HepG2 (cell line): Measurements from ENCODE around the gene SNRPB2. TPM values are rescaled to one million over a fixed set of nuclear protein-coding genes. Genes with fewer than 3 reads are reported as not detected.
A peak's percentile ranks its signal among the peaks of the same experiment; 100 is the strongest.

Experiments used
- ATF1 ChIP-seq: IDR thresholded peaks from 2 replicates; pipeline ENCODE4 v1.6.1; 2016; ENCODE audit warnings: mild to moderate bottlenecking, control low read depth
- CREM ChIP-seq, 2 experiments: sonication (generic) in 1 of 2; formaldehyde crosslinking in 1 of 2; IDR thresholded peaks; 2 replicates each; pipeline versions ENCODE4 v1.4.0 to v1.6.1; 2016 to 2020; ENCODE audit warnings: antibody characterized with exemption in 1 of 2, mild to moderate bottlenecking in 1 of 2, missing genetic modification reagents in 1 of 2
- CSRNP1 ChIP-seq: sonication (generic); formaldehyde crosslinking; IDR thresholded peaks from 2 replicates; pipeline ENCODE4 v1.8.1; 2023; ENCODE audit warnings: mild to moderate bottlenecking, missing genetic modification reagents
- GLI4 ChIP-seq: sonication (generic); formaldehyde crosslinking; IDR thresholded peaks from 2 replicates; pipeline ENCODE4 v1.5.1; 2020; ENCODE audit warnings: missing genetic modification reagents, mild to moderate bottlenecking, moderate library complexity, borderline replicate concordance
- GPN1 ChIP-seq: sonication (generic); formaldehyde crosslinking; IDR thresholded peaks from 2 replicates; pipeline ENCODE4 v1.5.1; 2020; ENCODE audit warnings: missing genetic modification reagents, borderline replicate concordance
- KAT7 ChIP-seq: IDR thresholded peaks from 2 replicates; pipeline ENCODE4 v1.6.1; 2018; ENCODE audit warnings: borderline replicate concordance, missing compliant biosample characterization
- KLF16 ChIP-seq, 2 experiments: sonication (generic) in 1 of 2; formaldehyde crosslinking in 1 of 2; IDR thresholded peaks; 2 replicates each; pipeline versions ENCODE4 v1.6.1 to v1.8.0; 2016 to 2023; ENCODE audit warnings: missing genetic modification reagents in 2 of 2, missing compliant biosample characterization in 1 of 2
- MTF2 ChIP-seq: sonication (generic); formaldehyde crosslinking; IDR thresholded peaks from 2 replicates; pipeline ENCODE4 v1.5.0; 2020; ENCODE audit warnings: missing genetic modification reagents, borderline replicate concordance
- REL ChIP-seq: sonication (generic); formaldehyde crosslinking; conservative IDR thresholded peaks from 2 replicates; pipeline ENCODE4 v1.8.0; 2022; ENCODE audit warnings: mild to moderate bottlenecking, missing genetic modification reagents, moderate library complexity
- ZBTB14 ChIP-seq: sonication (generic); formaldehyde crosslinking; IDR thresholded peaks from 2 replicates; pipeline ENCODE4 v1.4.0; 2020; ENCODE audit warnings: missing genetic modification reagents
- ZFYVE20 ChIP-seq: sonication (generic); formaldehyde crosslinking; IDR thresholded peaks from 2 replicates; pipeline ENCODE4 v1.8.0; 2023; ENCODE audit warnings: low read depth, mild to moderate bottlenecking, moderate library complexity, missing genetic modification reagents, borderline replicate concordance
- ZNF496 ChIP-seq: sonication (generic); formaldehyde crosslinking; IDR thresholded peaks from 2 replicates; pipeline ENCODE4 v1.8.1; 2023; ENCODE audit warnings: mild to moderate bottlenecking, moderate library complexity, missing genetic modification reagents; ENCODE audit not compliant: insufficient replicate concordance
- ZNF569 ChIP-seq: sonication (generic); formaldehyde crosslinking; IDR thresholded peaks from 2 replicates; pipeline ENCODE4 v1.5.0; 2020; ENCODE audit warnings: mild to moderate bottlenecking, missing genetic modification reagents, moderate library complexity, borderline replicate concordance
- ZNF709 ChIP-seq: sonication (generic); formaldehyde crosslinking; IDR thresholded peaks from 2 replicates; pipeline ENCODE4 v1.5.0; 2020; ENCODE audit warnings: mild to moderate bottlenecking, missing genetic modification reagents
- ZNF766 ChIP-seq: sonication (generic); formaldehyde crosslinking; IDR thresholded peaks from 2 replicates; pipeline ENCODE4 v1.5.0; 2020; ENCODE audit warnings: missing genetic modification reagents, borderline replicate concordance
- polyA plus RNA-seq, 8 experiments: library from polyadenylated mRNA; depleted of rRNA in 3 of 8; stranded (reverse) in 7 of 8; unstranded in 1 of 8; fragments of >200 nt; fragmentation: Illumina TruSeq in 4 of 8; extraction: Trizol in 4 of 8; gene quantifications; 2 replicates each; pipeline versions ENCODE4 v1.2.1 to v1.2.3, GENCODE V29; 2011 to 2016; ENCODE audit warnings: low read depth in 4 of 8, missing spikeins in 1 of 8, mixed read lengths in 1 of 8; ENCODE audit not compliant: insufficient read depth in 1 of 8
- total RNA-seq, 5 experiments: library from RNA; depleted of rRNA; stranded (reverse); fragments of >200 nt; fragmentation: Illumina TruSeq; extraction: Trizol; gene quantifications; 2 replicates each; pipeline ENCODE4 v1.2.3, GENCODE V29; 2016; ENCODE audit warnings: low read depth in 1 of 5
- TF ChIP-seq, protein P1 (sequence below): sonication (generic); formaldehyde crosslinking; IDR thresholded peaks from 2 replicates; pipeline ENCODE4 v1.4.0; 2020; ENCODE audit warnings: missing genetic modification reagents, borderline replicate concordance
- TF ChIP-seq, protein P2 (sequence below): sonication (generic); formaldehyde crosslinking; IDR thresholded peaks from 2 replicates; pipeline ENCODE4 v1.9.0; 2021; ENCODE audit warnings: missing genetic modification reagents, borderline replicate concordance
- TF ChIP-seq, protein P3 (sequence below): sonication (generic); formaldehyde crosslinking; IDR thresholded peaks from 2 replicates; pipeline ENCODE4 v1.8.1; 2023; ENCODE audit warnings: missing genetic modification reagents, mild to moderate bottlenecking, borderline replicate concordance

Gene SNRPB2
- total and polyA plus RNA-seq, 2 of the 13 experiments (the other 11 are each of a cell fraction or from before 2014, with no cell fraction given) = 107 to 204 TPM

DNA sequence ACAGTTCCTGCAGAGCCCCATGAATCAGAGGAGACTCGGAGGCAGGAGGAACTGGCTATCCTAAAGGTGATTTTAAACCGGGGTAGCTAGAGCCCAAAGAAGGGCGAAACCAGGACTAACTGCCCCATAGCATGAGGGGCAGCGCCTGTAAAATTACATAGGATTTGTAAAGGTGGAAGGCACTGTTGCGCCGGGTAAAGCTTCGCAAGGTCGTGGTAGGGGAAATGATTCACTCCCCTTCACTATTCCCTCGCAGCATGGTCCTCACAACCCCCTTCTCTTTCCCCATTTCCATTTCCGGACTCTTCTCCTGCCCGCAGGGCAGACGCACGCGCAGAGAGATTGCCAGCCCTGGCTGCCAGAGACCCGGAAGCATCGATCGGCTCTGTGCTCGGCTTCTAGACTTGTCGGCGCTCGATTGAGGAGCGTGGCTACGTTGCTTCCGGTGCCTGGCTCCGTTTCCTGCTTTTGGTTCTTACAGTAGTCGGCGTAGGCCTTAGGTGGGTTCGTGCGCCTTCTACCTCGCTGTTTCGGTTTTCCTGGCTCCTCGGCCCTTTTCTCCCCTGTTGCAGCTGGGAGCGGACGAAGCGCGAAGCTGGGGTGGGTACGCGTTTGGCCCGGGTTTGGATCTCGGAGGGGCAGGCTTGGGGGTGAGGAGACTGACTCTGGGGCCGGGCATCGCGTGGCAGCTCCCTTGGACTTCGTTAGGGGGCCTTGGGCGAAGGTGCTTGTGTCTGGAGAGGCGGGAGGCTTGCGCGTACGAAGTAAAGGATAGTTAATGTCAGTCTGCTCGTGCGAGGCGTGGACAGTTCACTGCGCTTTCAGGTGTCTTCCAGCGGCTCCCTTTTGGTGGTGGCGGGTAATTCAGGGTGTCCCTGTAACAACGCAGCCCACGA lies at the start of gene SNRPB2 (continued):
- TF ChIP-seq CSRNP1 (CRISPR knock-in tag) = peak; percentile 68
- peak; percentile 97 for TF ChIP-seq KAT7 (CRISPR knock-in tag)
- TF ChIP-seq ZNF766 (CRISPR knock-in tag) = peak; percentile 91
- TF ChIP-seq ATF1 (CRISPR knock-in tag) = peak; percentile 99
- TF ChIP-seq MTF2 (CRISPR knock-in tag) = peak; percentile 94
- TF ChIP-seq, protein P1, sequence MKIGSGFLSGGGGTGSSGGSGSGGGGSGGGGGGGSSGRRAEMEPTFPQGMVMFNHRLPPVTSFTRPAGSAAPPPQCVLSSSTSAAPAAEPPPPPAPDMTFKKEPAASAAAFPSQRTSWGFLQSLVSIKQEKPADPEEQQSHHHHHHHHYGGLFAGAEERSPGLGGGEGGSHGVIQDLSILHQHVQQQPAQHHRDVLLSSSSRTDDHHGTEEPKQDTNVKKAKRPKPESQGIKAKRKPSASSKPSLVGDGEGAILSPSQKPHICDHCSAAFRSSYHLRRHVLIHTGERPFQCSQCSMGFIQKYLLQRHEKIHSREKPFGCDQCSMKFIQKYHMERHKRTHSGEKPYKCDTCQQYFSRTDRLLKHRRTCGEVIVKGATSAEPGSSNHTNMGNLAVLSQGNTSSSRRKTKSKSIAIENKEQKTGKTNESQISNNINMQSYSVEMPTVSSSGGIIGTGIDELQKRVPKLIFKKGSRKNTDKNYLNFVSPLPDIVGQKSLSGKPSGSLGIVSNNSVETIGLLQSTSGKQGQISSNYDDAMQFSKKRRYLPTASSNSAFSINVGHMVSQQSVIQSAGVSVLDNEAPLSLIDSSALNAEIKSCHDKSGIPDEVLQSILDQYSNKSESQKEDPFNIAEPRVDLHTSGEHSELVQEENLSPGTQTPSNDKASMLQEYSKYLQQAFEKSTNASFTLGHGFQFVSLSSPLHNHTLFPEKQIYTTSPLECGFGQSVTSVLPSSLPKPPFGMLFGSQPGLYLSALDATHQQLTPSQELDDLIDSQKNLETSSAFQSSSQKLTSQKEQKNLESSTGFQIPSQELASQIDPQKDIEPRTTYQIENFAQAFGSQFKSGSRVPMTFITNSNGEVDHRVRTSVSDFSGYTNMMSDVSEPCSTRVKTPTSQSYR (CRISPR knock-in tag) = peak; percentile 33; the same call in 1 of the 2 replicates
- TF ChIP-seq ZNF496 (CRISPR knock-in tag) = no peak
- TF ChIP-seq, protein P2, sequence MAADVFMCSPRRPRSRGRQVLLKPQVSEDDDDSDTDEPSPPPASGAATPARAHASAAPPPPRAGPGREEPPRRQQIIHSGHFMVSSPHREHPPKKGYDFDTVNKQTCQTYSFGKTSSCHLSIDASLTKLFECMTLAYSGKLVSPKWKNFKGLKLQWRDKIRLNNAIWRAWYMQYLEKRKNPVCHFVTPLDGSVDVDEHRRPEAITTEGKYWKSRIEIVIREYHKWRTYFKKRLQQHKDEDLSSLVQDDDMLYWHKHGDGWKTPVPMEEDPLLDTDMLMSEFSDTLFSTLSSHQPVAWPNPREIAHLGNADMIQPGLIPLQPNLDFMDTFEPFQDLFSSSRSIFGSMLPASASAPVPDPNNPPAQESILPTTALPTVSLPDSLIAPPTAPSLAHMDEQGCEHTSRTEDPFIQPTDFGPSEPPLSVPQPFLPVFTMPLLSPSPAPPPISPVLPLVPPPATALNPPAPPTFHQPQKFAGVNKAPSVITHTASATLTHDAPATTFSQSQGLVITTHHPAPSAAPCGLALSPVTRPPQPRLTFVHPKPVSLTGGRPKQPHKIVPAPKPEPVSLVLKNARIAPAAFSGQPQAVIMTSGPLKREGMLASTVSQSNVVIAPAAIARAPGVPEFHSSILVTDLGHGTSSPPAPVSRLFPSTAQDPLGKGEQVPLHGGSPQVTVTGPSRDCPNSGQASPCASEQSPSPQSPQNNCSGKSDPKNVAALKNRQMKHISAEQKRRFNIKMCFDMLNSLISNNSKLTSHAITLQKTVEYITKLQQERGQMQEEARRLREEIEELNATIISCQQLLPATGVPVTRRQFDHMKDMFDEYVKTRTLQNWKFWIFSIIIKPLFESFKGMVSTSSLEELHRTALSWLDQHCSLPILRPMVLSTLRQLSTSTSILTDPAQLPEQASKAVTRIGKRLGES (CRISPR knock-in tag) = peak; percentile 9
- TF ChIP-seq REL (CRISPR knock-in tag) = peak; percentile 89
- TF ChIP-seq, protein P3, sequence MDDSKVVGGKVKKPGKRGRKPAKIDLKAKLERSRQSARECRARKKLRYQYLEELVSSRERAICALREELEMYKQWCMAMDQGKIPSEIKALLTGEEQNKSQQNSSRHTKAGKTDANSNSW = peak; percentile 80; the same call in 1 of the 2 replicates
- peak; percentile 98; the same call in 1 of the 2 replicates for TF ChIP-seq GLI4
- TF ChIP-seq CREM (IDR thresholded peaks at IDR 0.05) = peak; percentile 100
- TF ChIP-seq CREM (CRISPR knock-in tag; IDR thresholded peaks at IDR 0.05) = peak; percentile 94
- TF ChIP-seq ZFYVE20 = peak; percentile 96; the same call in 1 of the 2 replicates
- peak; percentile 32 to 100; a peak in 2 of 4 replicates for TF ChIP-seq KLF16 (CRISPR knock-in tag; IDR thresholded peaks at IDR 0.05)
- TF ChIP-seq ZBTB14 (CRISPR knock-in tag) = no peak; the same call in 1 of the 2 replicates
- peak; percentile 90 for TF ChIP-seq ZNF709 (CRISPR knock-in tag)
- 0 out of 2 replicates have a peak, but pooled peaks have one; percentile 96 for TF ChIP-seq ZNF569 (CRISPR knock-in tag)
- peak; percentile 38; the same call in 1 of the 2 replicates for TF ChIP-seq GPN1
